Glutamatergic neuron (in vitro differentiated cells): Measurements from ENCODE around the gene DCTN2. TPM values are rescaled to one million over a fixed set of nuclear protein-coding genes. Genes with fewer than 3 reads are reported as not detected.

ENCODE experiments used
- DNase-seq: peaks from one replicate; pipeline ENCODE4 v3.0.0; 2022
- H3K27ac Mint-ChIP-seq: one replicate; pipeline ENCODE4 v1.8.0; 2020; ENCODE audit warnings: mild to moderate bottlenecking, mixed read lengths, inconsistent platforms; ENCODE audit not compliant: unreplicated experiment
- H3K27me3 Mint-ChIP-seq: one replicate; pipeline ENCODE4 v1.8.0; 2020; ENCODE audit warnings: mild to moderate bottlenecking, moderate library complexity, mixed read lengths, inconsistent platforms; ENCODE audit not compliant: unreplicated experiment
- H3K36me3 Mint-ChIP-seq: one replicate; pipeline ENCODE4 v1.8.0; 2020; ENCODE audit warnings: mild to moderate bottlenecking, mixed read lengths, inconsistent platforms; ENCODE audit not compliant: unreplicated experiment
- H3K4me1 Mint-ChIP-seq: one replicate; pipeline ENCODE4 v1.8.0; 2020; ENCODE audit warnings: mild to moderate bottlenecking, low read depth, mixed read lengths, inconsistent platforms; ENCODE audit not compliant: unreplicated experiment
- H3K4me3 Mint-ChIP-seq: one replicate; pipeline ENCODE4 v1.8.0; 2020; ENCODE audit warnings: mild to moderate bottlenecking, mixed read lengths, inconsistent platforms; ENCODE audit not compliant: unreplicated experiment
- H3K9me3 Mint-ChIP-seq: one replicate; pipeline ENCODE4 v1.8.0; 2020; ENCODE audit warnings: mild to moderate bottlenecking, moderate library complexity, mixed read lengths, inconsistent platforms; ENCODE audit not compliant: unreplicated experiment
- total RNA-seq: library from RNA; stranded (reverse); fragmentation: NEBNext Ultra II Directional; extraction: Animal tissue kit (Norgen Biotek cat#: 25700); gene quantifications from one replicate; pipeline ENCODE4 v1.2.1, GENCODE V29; 2021; ENCODE audit not compliant: unreplicated experiment
- TF ChIP-seq, protein P1 (sequence below): fragments of 200-600 bp; sonication (generic); IDR thresholded peaks from one replicate; pipeline ENCODE4 v1.5.0; 2021; ENCODE audit not compliant: partially characterized antibody, unreplicated experiment

Gene DCTN2
- total RNA-seq, 1 donor from 2014 or later = 484 TPM

DNA sequence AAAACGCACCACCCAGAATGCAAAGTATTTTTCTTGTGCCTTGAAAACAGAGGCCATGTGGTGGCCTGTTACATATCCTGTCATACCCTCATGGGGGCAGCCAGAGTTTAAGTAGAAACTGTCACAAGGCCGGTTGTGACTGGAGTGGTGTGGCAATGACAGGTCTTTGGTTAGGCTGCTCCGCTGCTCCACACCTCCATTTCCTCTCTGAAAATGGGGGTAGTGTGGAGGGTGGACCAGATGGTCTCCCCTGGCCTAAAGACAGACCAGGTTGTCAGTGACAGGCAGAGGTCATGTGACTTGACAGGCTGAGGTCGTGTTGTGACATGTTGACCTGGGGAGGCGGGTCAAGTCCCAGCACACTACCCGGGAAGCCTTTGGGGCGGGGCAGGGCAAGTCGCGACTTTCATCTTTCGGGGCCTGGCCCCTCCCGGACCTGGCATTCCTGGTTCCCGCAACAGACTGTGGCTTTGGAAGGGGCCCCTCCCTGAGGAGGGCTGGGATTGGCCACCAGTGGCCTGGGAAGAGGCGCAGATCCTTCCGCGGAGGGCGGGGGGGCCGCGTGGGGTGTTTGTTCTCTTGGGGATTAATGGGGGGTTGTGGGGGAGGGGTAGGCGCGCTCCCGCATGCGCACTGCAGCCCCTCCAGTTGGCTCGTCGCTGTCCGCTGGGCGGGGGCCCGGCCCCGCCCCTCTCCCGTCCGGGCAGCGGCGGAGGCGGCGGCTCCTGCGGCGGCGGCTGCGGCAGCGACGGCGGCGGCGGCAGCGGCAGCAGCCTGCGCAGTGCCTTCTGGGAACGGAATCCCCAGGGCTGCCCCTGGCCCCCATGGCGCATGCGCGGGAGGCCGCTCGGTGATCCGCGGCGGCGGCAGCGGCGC, 24.7 kb downstream of the DCTN2 start, which contains the start of gene MBD6:
MBD6 (plus strand) TSS at position 814 of the 876 bp plus-strand sequence. CDS start 1,480 bp downstream, outside the sequence.
- H3K4me1 Mint-ChIP-seq = peaks cover 32% of the 10 kb centered on the region
- TF ChIP-seq, protein P1, sequence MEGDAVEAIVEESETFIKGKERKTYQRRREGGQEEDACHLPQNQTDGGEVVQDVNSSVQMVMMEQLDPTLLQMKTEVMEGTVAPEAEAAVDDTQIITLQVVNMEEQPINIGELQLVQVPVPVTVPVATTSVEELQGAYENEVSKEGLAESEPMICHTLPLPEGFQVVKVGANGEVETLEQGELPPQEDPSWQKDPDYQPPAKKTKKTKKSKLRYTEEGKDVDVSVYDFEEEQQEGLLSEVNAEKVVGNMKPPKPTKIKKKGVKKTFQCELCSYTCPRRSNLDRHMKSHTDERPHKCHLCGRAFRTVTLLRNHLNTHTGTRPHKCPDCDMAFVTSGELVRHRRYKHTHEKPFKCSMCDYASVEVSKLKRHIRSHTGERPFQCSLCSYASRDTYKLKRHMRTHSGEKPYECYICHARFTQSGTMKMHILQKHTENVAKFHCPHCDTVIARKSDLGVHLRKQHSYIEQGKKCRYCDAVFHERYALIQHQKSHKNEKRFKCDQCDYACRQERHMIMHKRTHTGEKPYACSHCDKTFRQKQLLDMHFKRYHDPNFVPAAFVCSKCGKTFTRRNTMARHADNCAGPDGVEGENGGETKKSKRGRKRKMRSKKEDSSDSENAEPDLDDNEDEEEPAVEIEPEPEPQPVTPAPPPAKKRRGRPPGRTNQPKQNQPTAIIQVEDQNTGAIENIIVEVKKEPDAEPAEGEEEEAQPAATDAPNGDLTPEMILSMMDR = no peak
- H3K4me3 Mint-ChIP-seq = peak within 1 kb of the TSS; percentile 90
- H3K36me3 Mint-ChIP-seq = peaks cover 7% of the 10 kb centered on the region
- peaks cover 38% of the 10 kb centered on the region for H3K27me3 Mint-ChIP-seq
- peak; percentile 95 for DNase-seq
- H3K9me3 Mint-ChIP-seq = peaks cover 43% of the 10 kb centered on the region
- H3K27ac Mint-ChIP-seq = peak within 1 kb of the TSS; percentile 99

- H3K36me3 Mint-ChIP-seq = peaks cover 7% of the 10 kb centered on the region
- DNase-seq = peak; percentile 57
- H3K27ac Mint-ChIP-seq = peak overlapping the region; percentile 99
- H3K27me3 Mint-ChIP-seq = peaks cover 38% of the 10 kb centered on the region
- TF ChIP-seq, protein P1 = no peak
- H3K9me3 Mint-ChIP-seq = peaks cover 44% of the 10 kb centered on the region
- peak overlapping the region; percentile 88 for H3K4me3 Mint-ChIP-seq
- H3K4me1 Mint-ChIP-seq = peaks cover 34% of the 10 kb centered on the region
Observed at GRCh38 chr12:57521525-57522010, 25.4 kb downstream of the DCTN2 start.

GRCh38 chr12:57520053-57520818, 26.8 kb downstream of the DCTN2 start, which contains the start of gene DDIT3:
TSS of gene DDIT3 (minus strand) at chr12:57520514. CDS start at chr12:57517406, 3,108 bp downstream.
- peaks cover 45% of the 10 kb centered on the region for H3K9me3 Mint-ChIP-seq
- peak; percentile 100 for DNase-seq
- TF ChIP-seq, protein P1 = no peak
- H3K4me3 Mint-ChIP-seq = peak within 1 kb of the TSS; percentile 95
- peaks cover 7% of the 10 kb centered on the region for H3K36me3 Mint-ChIP-seq
- H3K4me1 Mint-ChIP-seq = peaks cover 34% of the 10 kb centered on the region
- peaks cover 38% of the 10 kb centered on the region for H3K27me3 Mint-ChIP-seq
- H3K27ac Mint-ChIP-seq = peak within 1 kb of the TSS; percentile 99

GRCh38 chr12:57519796-57520052, 27.3 kb downstream of the DCTN2 start:
- no peak for DNase-seq
- peaks cover 7% of the 10 kb centered on the region for H3K36me3 Mint-ChIP-seq

More at GRCh38 chr12:57519796-57520052, 27.3 kb downstream of the DCTN2 start:
- H3K27ac Mint-ChIP-seq = peak overlapping the region; percentile 91
- peaks cover 43% of the 10 kb centered on the region for H3K9me3 Mint-ChIP-seq
- H3K4me3 Mint-ChIP-seq = peak overlapping the region; percentile 95
- peaks cover 34% of the 10 kb centered on the region for H3K27me3 Mint-ChIP-seq
- TF ChIP-seq, protein P1 = no peak
- H3K4me1 Mint-ChIP-seq = peaks cover 30% of the 10 kb centered on the region
